ENCODE results near the gene EFCC1.

EFCC1 gene

GRCh38 chr3:129001101-129001805 lies at the start of gene EFCC1:
Gene EFCC1, plus strand, starts transcription at chr3:129001304. Its CDS starts 325 bp downstream, at chr3:129001629.
- TF ChIP-seq, protein P1, sequence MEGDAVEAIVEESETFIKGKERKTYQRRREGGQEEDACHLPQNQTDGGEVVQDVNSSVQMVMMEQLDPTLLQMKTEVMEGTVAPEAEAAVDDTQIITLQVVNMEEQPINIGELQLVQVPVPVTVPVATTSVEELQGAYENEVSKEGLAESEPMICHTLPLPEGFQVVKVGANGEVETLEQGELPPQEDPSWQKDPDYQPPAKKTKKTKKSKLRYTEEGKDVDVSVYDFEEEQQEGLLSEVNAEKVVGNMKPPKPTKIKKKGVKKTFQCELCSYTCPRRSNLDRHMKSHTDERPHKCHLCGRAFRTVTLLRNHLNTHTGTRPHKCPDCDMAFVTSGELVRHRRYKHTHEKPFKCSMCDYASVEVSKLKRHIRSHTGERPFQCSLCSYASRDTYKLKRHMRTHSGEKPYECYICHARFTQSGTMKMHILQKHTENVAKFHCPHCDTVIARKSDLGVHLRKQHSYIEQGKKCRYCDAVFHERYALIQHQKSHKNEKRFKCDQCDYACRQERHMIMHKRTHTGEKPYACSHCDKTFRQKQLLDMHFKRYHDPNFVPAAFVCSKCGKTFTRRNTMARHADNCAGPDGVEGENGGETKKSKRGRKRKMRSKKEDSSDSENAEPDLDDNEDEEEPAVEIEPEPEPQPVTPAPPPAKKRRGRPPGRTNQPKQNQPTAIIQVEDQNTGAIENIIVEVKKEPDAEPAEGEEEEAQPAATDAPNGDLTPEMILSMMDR (conservative IDR thresholded peaks at IDR 0.05; ENCODE audit: control insufficient read depth, insufficient read depth, low read depth, low read length): no peak
- peak within 1 kb of the TSS; percentile 3 for H3K4me3 ChIP-seq (ENCODE audit: control insufficient read depth, low read depth, low read length)
- no peak for DNase-seq (ENCODE audit: low read depth)

GRCh38 chr3:128956440-128956839 lies 44.7 kb upstream of the EFCC1 start:
- H3K4me3 ChIP-seq (ENCODE audit: control insufficient read depth, low read depth, low read length): no peak overlapping the region
- no peak for DNase-seq (ENCODE audit: low read depth)
- TF ChIP-seq, protein P1 (conservative IDR thresholded peaks at IDR 0.05; ENCODE audit: control insufficient read depth, insufficient read depth, low read depth, low read length): no peak

- TF ChIP-seq, protein P1 (conservative IDR thresholded peaks at IDR 0.05; ENCODE audit: control insufficient read depth, insufficient read depth, low read depth, low read length): no peak
Observed at GRCh38 chr3:128965280-128965679, 35.8 kb upstream of the EFCC1 start.

DNA sequence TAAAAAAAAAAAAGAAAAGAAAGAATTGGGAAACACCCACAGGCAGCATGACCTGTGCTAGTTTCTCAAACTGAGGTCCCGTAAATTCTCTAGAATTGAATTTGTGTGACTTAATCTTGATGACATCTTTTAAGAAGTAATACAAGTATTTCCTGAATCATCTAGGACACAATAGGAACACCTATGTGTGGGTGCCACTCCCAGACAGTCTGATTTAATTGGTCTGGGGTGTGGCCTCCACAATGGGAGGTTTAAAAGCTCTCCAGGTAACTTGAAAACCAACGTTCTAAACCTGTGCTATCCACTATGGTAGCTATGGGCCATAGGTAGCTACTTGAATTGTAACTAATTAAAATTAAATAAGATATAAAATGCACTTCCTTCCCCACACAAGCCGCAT lies 35.3 kb upstream of the EFCC1 start:
- H3K4me3 ChIP-seq (ENCODE audit: control insufficient read depth, low read depth, low read length): no peak overlapping the region
- DNase-seq (ENCODE audit: low read depth): no peak
- TF ChIP-seq, protein P1 (conservative IDR thresholded peaks at IDR 0.05; ENCODE audit: control insufficient read depth, insufficient read depth, low read depth, low read length): no peak

More at GRCh38 chr3:128965280-128965679, 35.8 kb upstream of the EFCC1 start:
- DNase-seq (ENCODE audit: low read depth): no peak
- no peak overlapping the region for H3K4me3 ChIP-seq (ENCODE audit: control insufficient read depth, low read depth, low read length)

DNA sequence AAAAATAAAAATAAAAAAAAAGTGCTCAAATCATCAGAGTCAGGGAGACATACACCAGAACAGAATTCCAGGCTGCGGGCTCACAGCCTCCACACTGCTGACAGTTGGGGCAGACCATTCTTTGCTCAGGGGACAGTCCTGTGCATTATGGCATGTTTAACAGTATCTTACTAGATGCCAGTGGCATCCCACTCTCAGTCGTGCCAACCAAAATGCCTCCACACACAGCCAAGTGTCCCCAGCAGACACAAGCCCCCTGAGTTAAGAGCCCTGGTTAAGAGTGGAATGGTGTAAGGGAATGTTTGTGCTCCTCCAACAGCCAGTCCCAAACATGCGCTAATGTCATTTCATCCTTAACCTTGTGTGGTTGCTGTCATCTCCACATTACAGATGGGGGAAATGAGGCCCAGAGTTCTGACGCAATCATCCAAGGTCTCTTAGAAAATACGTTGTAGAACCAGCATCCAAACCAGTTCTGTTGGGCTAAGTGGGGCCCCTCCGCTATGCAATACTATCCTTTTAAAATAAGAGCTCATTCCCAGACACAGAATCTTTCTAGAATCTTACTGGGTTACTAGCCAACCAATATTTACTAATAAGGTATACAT lies 33.3 kb upstream of the EFCC1 start:
- TF ChIP-seq, protein P1 (conservative IDR thresholded peaks at IDR 0.05; ENCODE audit: control insufficient read depth, insufficient read depth, low read depth, low read length): no peak
- no peak overlapping the region for H3K4me3 ChIP-seq (ENCODE audit: control insufficient read depth, low read depth, low read length)
- no peak for DNase-seq (ENCODE audit: low read depth)

- DNase-seq (ENCODE audit: low read depth): peak; percentile 42
- TF ChIP-seq, protein P1 (conservative IDR thresholded peaks at IDR 0.05; ENCODE audit: control insufficient read depth, insufficient read depth, low read depth, low read length): peak; percentile 95
- no peak overlapping the region for H3K4me3 ChIP-seq (ENCODE audit: control insufficient read depth, low read depth, low read length)
Observed at GRCh38 chr3:128969993-128970739, 30.9 kb upstream of the EFCC1 start.
